HepG2 (cell line): ENCODE measurements around the gene STX5. TPM values are rescaled to one million over a fixed set of nuclear protein-coding genes. Genes with fewer than 3 reads are reported as not detected.

Source experiments
- BCL6 ChIP-seq: IDR thresholded peaks from 2 replicates; pipeline ENCODE4 v1.6.1; 2016; ENCODE audit warnings: missing genetic modification reagents, missing compliant biosample characterization
- GATAD2A ChIP-seq: IDR thresholded peaks from 2 replicates; pipeline ENCODE4 v1.6.1; 2016
- GMEB2 ChIP-seq: IDR thresholded peaks from 2 replicates; pipeline ENCODE4 v1.6.1; 2016; ENCODE audit warnings: missing biosample characterization, missing genetic modification reagents, low read depth
- HINFP ChIP-seq: sonication (generic); formaldehyde crosslinking; IDR thresholded peaks from 2 replicates; pipeline ENCODE4 v1.4.0; 2020; ENCODE audit warnings: low read depth, mild to moderate bottlenecking, missing genetic modification reagents
- JDP2 ChIP-seq: sonication (generic); formaldehyde crosslinking; IDR thresholded peaks from 2 replicates; pipeline ENCODE4 v1.8.1; 2022; ENCODE audit warnings: missing genetic modification reagents, borderline replicate concordance
- MAF1 ChIP-seq: sonication (generic); formaldehyde crosslinking; IDR thresholded peaks from 2 replicates; pipeline ENCODE4 v1.5.0; 2020; ENCODE audit warnings: missing genetic modification reagents, borderline replicate concordance
- NR2F2 ChIP-seq: IDR thresholded peaks from 2 replicates; pipeline ENCODE4 v1.6.1; 2012; ENCODE audit warnings: low read depth, inconsistent platforms, borderline replicate concordance
- PAX8 ChIP-seq: sonication (generic); formaldehyde crosslinking; IDR thresholded peaks from 2 replicates; pipeline ENCODE4 v1.8.0; 2022; ENCODE audit warnings: mild to moderate bottlenecking, missing genetic modification reagents, borderline replicate concordance
- SMYD3 ChIP-seq: sonication (generic); formaldehyde crosslinking; IDR thresholded peaks from 2 replicates; pipeline ENCODE4 v1.8.1; 2023; ENCODE audit warnings: mild to moderate bottlenecking, missing genetic modification reagents
- ZBTB20 ChIP-seq: sonication (generic); formaldehyde crosslinking; IDR thresholded peaks from 2 replicates; pipeline ENCODE4 v1.8.1; 2023; ENCODE audit warnings: missing genetic modification reagents, low read depth, mild to moderate bottlenecking, borderline replicate concordance
- ZNF318 ChIP-seq: sonication (generic); formaldehyde crosslinking; IDR thresholded peaks from 2 replicates; pipeline ENCODE4 v1.4.0; 2020; ENCODE audit warnings: mild to moderate bottlenecking, missing genetic modification reagents
- ZNF354B ChIP-seq: sonication (generic); formaldehyde crosslinking; IDR thresholded peaks from 2 replicates; pipeline ENCODE4 v1.8.0; 2022; ENCODE audit warnings: mild to moderate bottlenecking, missing genetic modification reagents
- ZNF441 ChIP-seq: sonication (generic); formaldehyde crosslinking; IDR thresholded peaks from 2 replicates; pipeline ENCODE4 v1.7.0; 2021; ENCODE audit warnings: missing genetic modification reagents, borderline replicate concordance
- ZNF562 ChIP-seq: sonication (generic); formaldehyde crosslinking; IDR thresholded peaks from 2 replicates; pipeline ENCODE4 v1.8.0; 2022; ENCODE audit warnings: missing genetic modification reagents, borderline replicate concordance
- polyA plus RNA-seq, 8 experiments: library from polyadenylated mRNA; depleted of rRNA in 3 of 8; stranded (reverse) in 7 of 8; unstranded in 1 of 8; fragments of >200 nt; fragmentation: Illumina TruSeq in 4 of 8; extraction: Trizol in 4 of 8; gene quantifications; 2 replicates each; pipeline versions ENCODE4 v1.2.1 to v1.2.3, GENCODE V29; 2011 to 2016; ENCODE audit warnings: low read depth in 4 of 8, missing spikeins in 1 of 8, mixed read lengths in 1 of 8; ENCODE audit not compliant: insufficient read depth in 1 of 8
- total RNA-seq, 5 experiments: library from RNA; depleted of rRNA; stranded (reverse); fragments of >200 nt; fragmentation: Illumina TruSeq; extraction: Trizol; gene quantifications; 2 replicates each; pipeline ENCODE4 v1.2.3, GENCODE V29; 2016; ENCODE audit warnings: low read depth in 1 of 5

Gene STX5
- total and polyA plus RNA-seq, 2 of the 13 experiments (the other 11 are each of a cell fraction or from before 2014, with no cell fraction given) = 26.9 to 30.0 TPM

GRCh38 chr11:62841361-62842170 lies 9.7 kb upstream of the STX5 start (continued):
- TF ChIP-seq ZNF318 (CRISPR knock-in tag) (0 out of 2 replicates have a peak, but pooled peaks have one; percentile 62), SMYD3 (CRISPR knock-in tag) (peak; percentile 84), MAF1 (CRISPR knock-in tag) (peak; percentile 89; the same call in 1 of the 2 replicates), HINFP (CRISPR knock-in tag) (no peak), ZBTB20 (CRISPR knock-in tag) (peak; percentile 75), ZNF354B (CRISPR knock-in tag) (peak; percentile 66; the same call in 1 of the 2 replicates), GMEB2 (CRISPR knock-in tag) (peak; percentile 70; the same call in 1 of the 2 replicates), ZNF441 (peak; percentile 56), GATAD2A (CRISPR knock-in tag) (peak; percentile 92), ZNF562 (peak; percentile 95), BCL6 (CRISPR knock-in tag) (peak; percentile 94), JDP2 (CRISPR knock-in tag) (peak; percentile 96), PAX8 (CRISPR knock-in tag) (no peak), NR2F2 (peak; percentile 94)
